Activated CD4-positive, alpha-beta T cell treated with anti-CD3 and anti-CD28 coated beads for 1 hour (primary cell): ENCODE data around the gene CITED4.
"Not testable (repeated sequence)": the region's sequence is repeated elsewhere in the genome, so short reads cannot be mapped to it uniquely, and the experiment has no call there.

Experiments
- DNase-seq: peaks from one replicate; pipeline ENCODE4 v3.0.0-alpha.2; 2020

CITED4 gene

DNA sequence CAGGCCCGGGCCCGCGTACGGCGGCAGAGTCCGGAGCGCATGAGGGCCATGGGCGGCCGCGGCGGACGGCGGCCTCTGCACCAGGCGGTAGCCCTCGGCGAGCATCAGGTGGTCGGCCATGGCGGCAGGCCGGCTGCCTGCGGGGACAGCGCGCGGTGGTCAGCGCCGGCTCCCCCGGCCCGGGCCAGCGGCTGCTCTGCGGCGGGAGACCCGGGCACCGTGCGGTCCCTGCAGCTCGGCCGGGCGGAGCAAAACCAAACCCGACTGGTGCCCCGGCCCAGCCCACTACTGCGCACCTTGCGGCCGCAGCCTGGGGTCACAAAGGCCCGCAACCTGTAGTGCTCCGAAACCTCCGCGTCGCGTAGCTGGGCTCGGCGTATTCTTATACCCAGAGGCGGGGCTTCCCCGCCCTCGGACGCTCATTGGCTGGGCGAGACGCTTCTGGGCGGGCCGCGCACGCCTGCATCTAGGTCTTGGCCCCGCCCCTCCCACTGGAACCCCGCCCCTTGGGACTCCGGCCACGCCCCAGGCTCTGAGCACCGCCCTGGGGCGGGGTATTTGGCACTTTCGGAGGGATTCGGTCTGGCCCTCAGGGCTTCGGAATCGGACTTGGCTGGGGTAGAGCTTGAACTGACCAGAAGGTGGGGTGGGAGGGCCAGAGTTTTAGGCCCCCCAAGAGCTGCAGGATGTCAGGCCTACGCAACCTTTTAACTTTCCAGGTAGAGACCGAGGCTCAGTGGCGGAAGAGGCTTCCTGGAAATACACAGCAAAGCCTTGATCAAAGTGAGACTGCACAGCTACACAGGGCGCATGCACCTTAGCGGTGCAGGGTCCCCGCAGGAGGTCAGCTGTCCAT is at the start of gene CITED4:
Gene CITED4, minus strand, starts transcription at position 356 of the 856 bp plus-strand sequence. Its CDS starts 236 bp downstream, at position 120.
- peak; percentile 94 for DNase-seq

GRCh38 chr1:40911105-40911504 is 48.9 kb upstream of the CITED4 start:
- DNase-seq = no peak

DNA sequence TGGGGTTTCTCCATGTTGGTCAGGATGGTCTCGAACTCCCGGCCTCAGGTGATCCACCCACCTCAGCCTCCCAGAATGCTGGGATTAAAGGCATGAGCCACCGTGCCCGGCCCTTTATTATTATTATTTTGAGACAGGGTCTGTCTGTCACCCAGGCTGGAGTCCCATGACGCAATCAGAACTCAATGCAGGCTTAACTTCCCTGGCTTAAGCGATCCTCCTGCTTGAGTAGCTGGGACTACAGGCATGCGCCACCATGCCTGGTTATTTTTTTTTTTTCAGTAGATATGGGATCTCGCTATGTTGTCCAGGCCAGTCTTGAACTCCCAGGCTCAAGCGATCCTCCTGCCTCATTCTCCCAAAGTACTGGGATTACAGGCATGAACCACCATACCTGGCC is 47.1 kb upstream of the CITED4 start:
- DNase-seq = no peak

DNA sequence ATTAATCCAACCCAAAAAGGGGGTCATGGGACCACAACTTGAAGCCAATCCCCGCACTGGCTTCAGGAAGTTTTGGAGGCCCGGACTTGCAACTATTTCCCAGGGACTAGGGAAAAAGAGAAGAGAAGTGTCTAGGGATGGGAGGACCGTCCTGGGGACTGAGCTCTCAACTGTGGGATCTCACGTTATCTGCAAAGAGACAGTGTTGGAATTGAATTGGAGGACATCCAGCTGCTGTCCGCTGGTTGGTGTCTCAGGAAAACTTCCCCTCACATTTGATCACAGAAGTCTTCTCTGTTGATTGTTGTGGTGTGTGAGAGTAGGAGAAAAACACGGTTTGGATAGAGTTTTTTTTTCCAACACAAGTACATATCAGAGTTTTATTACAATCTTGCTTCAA is 46.2 kb upstream of the CITED4 start:
- no peak for DNase-seq

DNA sequence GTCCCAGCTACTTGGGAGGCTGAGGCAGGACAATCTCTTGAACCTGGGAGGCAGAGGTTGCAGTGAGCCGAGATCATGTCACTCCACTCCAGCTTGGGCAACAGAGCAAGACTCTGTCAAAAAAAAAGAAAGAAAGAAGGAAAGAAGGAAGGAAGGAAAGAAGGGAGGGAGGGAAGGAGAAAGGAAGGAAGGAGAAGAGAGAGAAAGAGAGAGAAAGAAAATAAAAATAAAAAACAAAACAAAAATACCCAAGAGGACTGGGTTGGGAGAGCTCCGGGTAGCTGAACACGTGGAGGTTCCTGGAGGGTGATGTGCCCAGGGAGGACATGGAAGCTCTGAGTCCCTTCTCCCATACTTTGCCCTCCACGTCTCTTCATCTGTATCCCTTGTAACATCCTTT is 45.7 kb upstream of the CITED4 start:
- DNase-seq = no peak

GRCh38 chr1:40906781-40907400 is 44.7 kb upstream of the CITED4 start:
- DNase-seq = no peak

GRCh38 chr1:40905061-40905460 is 42.9 kb upstream of the CITED4 start:
- DNase-seq = no peak

DNA sequence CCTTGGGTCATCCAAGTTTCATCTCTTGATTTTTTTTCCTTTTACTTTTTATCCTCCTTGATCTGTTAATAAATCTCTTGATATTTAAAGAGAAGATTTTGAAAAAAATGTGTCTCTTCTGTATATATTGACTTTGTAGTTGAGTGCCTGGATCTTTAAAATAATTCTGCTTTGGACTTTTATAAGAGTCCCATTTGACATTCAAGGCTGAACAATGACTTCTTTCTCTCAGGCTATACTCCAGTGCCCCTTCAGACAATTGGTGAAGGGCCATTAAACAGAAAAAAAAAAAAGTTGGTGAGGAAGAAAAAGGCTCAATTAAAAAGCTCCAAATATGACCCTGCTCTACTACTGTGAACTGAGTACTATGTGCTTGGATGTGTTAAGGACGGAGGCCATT is 40.9 kb upstream of the CITED4 start:
- no peak for DNase-seq

DNA sequence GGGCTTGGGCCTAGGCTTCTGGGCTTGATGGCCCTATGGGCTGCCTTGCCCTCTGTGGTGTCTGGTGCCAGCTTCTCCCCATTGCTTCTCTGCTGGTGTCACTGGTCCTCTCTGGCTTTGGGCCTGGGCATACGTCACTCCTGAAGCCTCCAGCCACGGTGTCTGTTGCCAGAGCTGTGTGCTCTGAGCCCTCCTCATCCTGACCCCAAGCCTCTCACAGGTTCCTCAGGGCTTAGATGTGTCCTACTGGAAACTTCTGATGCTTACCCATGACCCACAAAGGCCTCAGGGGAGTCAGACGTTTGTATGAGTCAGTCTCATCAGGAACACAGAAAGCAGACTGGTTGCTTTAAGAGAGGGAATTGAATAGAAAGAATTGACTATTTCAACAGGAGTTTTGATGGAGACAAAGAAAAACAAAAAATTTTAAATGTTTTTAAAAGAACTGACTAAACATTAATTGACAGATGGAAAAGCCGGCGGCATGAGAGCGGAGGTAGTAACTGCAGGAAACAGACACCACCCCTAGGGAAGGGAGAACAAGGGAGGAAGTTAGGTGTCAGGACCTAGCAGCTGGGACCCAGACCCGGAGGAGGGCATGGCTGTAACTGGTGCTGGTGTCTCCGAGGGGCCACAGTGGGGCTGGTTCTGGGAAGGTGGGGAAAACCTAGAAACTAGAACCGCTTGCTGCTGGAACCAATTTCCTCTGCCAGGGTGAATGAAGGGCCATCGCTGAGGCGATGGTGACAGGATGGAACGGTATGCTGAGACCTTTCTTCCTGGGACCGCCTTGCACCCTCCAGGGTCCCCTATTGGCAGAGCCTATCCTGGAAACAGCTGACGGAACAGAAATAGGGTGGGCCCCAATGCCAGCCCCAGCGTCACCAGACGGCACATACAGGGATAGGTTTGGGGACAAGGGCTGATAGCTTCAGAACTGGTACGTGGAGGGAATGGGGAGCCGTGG is 40.0 kb upstream of the CITED4 start:
- no peak for DNase-seq

- DNase-seq = no peak
Measured at GRCh38 chr1:40899230-40899870, 37.2 kb upstream of the CITED4 start.

- no peak for DNase-seq
Measured at GRCh38 chr1:40898431-40898901, 36.3 kb upstream of the CITED4 start.

- DNase-seq = no peak
Measured at GRCh38 chr1:40897513-40897912, 35.4 kb upstream of the CITED4 start.

- DNase-seq = no peak
Measured at GRCh38 chr1:40896482-40896881, 34.3 kb upstream of the CITED4 start.

DNA sequence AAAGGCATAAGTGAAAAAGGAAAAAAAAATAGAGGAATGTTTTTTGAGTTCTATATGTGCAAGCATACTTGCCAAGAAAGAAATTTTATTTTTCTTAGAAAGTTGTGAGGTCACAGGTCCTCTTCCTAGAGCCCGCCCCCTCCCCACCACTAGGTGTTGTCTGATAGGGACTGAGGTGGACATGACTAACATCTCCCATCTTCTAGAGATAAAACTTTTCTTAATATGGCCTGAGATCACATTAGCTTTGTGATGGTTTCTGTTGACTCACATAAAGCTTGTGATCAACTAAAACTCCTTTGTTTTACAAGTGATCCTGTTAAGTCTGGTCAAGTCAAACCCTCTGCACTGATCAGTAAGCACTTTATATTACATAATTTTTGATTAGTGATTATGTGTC is 33.4 kb upstream of the CITED4 start:
- no peak for DNase-seq

- not testable (repeated sequence) for DNase-seq
Measured at GRCh38 chr1:40894858-40895257, 32.7 kb upstream of the CITED4 start.

DNA sequence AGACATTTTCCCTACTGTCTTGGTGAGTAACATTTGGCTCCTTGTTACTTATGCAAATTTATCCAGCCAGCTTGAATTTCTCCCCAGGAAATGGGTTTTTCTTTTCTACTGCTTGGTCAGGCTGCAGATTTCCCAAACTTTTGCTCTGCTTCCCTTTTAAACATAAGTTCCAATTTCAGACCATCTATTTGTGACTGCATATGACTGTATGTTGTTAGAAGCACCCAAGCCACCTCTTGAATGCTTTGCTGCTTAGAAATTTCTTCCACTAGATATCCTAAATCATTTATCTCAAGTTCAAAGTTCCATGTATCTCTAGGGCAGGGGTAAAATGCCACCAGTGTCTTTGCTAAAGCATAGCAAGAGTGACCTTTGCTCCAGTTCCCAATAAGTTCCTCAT is 32.3 kb upstream of the CITED4 start:
- DNase-seq = no peak

DNA sequence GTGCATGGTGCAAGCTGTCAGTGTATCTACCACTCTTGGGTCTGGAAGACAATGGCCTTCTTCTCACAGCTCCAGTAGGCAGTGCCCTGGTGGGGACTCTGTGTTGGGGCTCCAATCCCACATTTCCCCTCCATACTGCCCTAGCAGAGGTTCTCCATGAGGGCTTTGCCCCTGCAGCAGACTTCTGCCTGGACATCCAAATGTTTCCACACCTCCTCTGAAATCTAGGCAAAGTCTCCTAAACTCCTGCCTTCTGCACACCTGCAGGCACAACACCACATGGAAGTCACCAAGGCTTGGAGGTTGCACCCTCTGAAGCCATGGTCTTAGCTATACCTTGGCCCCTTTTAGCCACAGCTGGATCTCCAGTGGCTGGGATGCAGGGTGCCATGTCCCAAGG is 31.8 kb upstream of the CITED4 start:
- no peak for DNase-seq

- no peak for DNase-seq
Measured at GRCh38 chr1:40892354-40892753, 30.2 kb upstream of the CITED4 start.

DNA sequence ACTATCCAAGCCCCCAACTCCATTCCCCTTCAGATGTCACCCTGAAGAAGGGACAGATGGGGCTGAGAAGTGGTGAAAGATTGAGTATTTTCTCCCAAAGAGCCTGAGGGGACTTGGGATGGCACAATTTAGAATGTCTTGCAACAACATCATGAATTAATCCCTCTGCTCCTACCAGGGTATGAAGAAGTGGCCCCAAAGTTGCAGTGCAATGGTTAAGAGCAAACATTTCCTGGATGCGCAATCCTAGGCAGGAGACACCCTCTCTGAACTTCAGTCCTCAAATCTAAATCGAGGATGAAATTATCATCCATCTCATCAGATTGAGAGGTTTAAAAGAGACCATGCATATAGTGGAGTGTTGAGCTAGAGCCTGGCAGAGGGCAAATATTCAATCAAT is 28.6 kb upstream of the CITED4 start:
- no peak for DNase-seq

GRCh38 chr1:40887652-40888051 is 25.5 kb upstream of the CITED4 start:
- DNase-seq = no peak

DNA sequence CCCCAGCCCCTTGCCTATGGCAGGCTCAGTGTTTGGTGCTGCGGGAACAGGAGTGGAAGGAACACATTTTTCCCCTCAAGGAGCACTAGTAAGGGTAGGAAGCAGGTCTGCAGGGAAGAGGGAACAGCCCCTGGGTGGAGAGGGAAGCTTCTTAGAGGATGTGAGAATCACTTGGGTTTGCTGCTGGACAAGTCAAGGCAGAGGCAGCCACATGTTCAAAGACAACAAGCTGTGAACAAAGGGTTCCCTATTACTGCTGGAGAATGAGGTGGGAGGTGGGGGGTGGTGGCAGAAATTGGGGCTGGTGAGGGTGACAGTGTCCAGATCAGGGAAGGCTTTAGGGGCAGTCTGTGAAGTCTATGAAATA is 24.8 kb upstream of the CITED4 start:
- no peak for DNase-seq

DNA sequence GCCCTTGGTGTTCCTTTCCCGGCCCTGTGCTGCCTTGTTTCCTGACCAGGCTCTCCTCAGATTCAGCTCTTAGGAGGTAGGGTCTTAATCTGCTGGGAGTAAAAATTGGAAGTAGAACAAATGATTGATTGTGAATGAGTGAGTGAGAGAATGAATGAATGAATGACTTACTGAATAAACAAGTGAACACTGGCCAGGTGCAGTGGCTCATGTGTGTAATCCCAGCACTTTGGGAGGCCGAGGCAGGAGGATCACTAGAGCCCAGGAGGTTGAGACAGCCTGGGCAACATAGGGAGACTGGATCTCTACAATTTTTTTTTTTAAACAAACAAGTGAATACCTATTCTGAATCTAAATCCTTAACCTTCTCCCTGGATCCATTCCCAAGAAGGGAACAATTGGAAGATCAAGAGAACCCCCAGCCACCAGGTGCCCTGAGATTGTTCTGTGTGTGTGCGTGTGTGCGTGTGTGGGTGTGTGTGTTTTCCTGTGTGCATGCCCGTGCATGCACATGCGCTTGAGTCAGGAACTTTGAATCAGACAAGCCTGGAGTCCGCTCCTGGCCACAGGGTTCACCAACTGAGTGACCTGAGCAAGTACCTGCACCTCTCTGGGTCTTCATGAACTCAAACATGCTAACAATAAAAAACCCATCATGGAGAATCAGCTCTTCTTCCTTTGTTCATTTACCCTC is 24.3 kb upstream of the CITED4 start:
- DNase-seq = no peak
